OCI-LY7 (cell line): ENCODE data around the gene AGBL4.

Source experiments
- CTCF ChIP-seq: fragments of 200-600 bp; sonication (generic); conservative IDR thresholded peaks from 2 replicates; pipeline ENCODE4 v1.5.1; 2014; ENCODE audit warnings: mild to moderate bottlenecking, antibody characterized with exemption, low read length, moderate library complexity, mixed read lengths
- EZH2phosphoT487 ChIP-seq: fragments of 200-600 bp; sonication (generic); IDR thresholded peaks from 2 replicates; pipeline ENCODE4 v1.6.1; 2018; ENCODE audit warnings: low read depth, borderline replicate concordance, mild to moderate bottlenecking, mixed run types, antibody characterized with exemption, low read length, moderate library complexity, mixed read lengths

GRCh38 chr1:48923116-48923515 is 1100.6 kb downstream of the AGBL4 start:
- TF ChIP-seq CTCF (no peak), EZH2phosphoT487 (no peak)
